Mesenchymal stem cell (in vitro differentiated cells and primary cell): ENCODE measurements around the gene VPS11.

ENCODE experiments used
- DNase-seq: peaks from one replicate; pipeline ENCODE4 v3.0.0-alpha.2; 2013
- H2AFZ ChIP-seq: one replicate; pipeline ENCODE4 v1.6.1; 2013; ENCODE audit warnings: low read depth, mild to moderate bottlenecking, control low read depth, inconsistent platforms, low read length, moderate library complexity
- H2AK5ac ChIP-seq: 2 replicates; pipeline ENCODE4 v1.6.1; 2013; ENCODE audit warnings: low read length, moderate library complexity, mild to moderate bottlenecking, inconsistent platforms; ENCODE audit not compliant: severe bottlenecking
- H2BK120ac ChIP-seq: one replicate; pipeline ENCODE4 v1.6.1; 2013; ENCODE audit warnings: low read depth, mild to moderate bottlenecking, inconsistent platforms, low read length, moderate library complexity
- H2BK12ac ChIP-seq, 2 experiments: one replicate each; pipeline ENCODE4 v1.6.1; 2013; ENCODE audit warnings: inconsistent platforms in 2 of 2, low read length in 2 of 2, mild to moderate bottlenecking in 2 of 2, moderate library complexity in 2 of 2, control low read depth in 1 of 2
- H2BK15ac ChIP-seq: one replicate; pipeline ENCODE4 v1.6.1; 2013; ENCODE audit warnings: mild to moderate bottlenecking, low read depth, inconsistent platforms; ENCODE audit not compliant: poor library complexity, severe bottlenecking
- H2BK5ac ChIP-seq: 2 replicates; pipeline ENCODE4 v1.6.1; 2013; ENCODE audit warnings: low read depth, mild to moderate bottlenecking, low read length, control low read depth, inconsistent platforms; ENCODE audit not compliant: poor library complexity, severe bottlenecking
- H3K14ac ChIP-seq, 2 experiments: one replicate each; pipeline ENCODE4 v1.6.1; 2013; ENCODE audit warnings: inconsistent platforms in 2 of 2, low read length in 2 of 2, control low read depth in 1 of 2, mild to moderate bottlenecking in 1 of 2, moderate library complexity in 1 of 2
- H3K18ac ChIP-seq, 2 experiments: one replicate each; pipeline ENCODE4 v1.6.1; 2013; ENCODE audit warnings: inconsistent platforms in 2 of 2, low read length in 2 of 2, control low read depth in 1 of 2, low read depth in 1 of 2, mild to moderate bottlenecking in 1 of 2
- H3K23ac ChIP-seq, 2 experiments: one replicate each; pipeline ENCODE4 v1.6.1; 2013; ENCODE audit warnings: inconsistent platforms in 2 of 2, low read length in 2 of 2, mild to moderate bottlenecking in 2 of 2, moderate library complexity in 2 of 2, control low read depth in 1 of 2
- H3K27ac ChIP-seq: 2 replicates; pipeline ENCODE4 v1.5.1; 2013; ENCODE audit warnings: mild to moderate bottlenecking, moderate library complexity, low read length, control low read depth, inconsistent platforms; ENCODE audit not compliant: poor library complexity, severe bottlenecking
- H3K27me3 ChIP-seq, 2 experiments: 2 replicates each; pipeline versions ENCODE4 v1.6.1 to v1.7.0; 2013; ENCODE audit warnings: low read length in 2 of 2, mild to moderate bottlenecking in 2 of 2, moderate library complexity in 2 of 2, control low read depth in 1 of 2, inconsistent platforms in 1 of 2; ENCODE audit not compliant: control insufficient read depth in 1 of 2, insufficient read depth in 1 of 2
- H3K36me3 ChIP-seq, 2 experiments: 2 replicates each; pipeline versions ENCODE4 v1.6.1 to v1.7.0; 2013; ENCODE audit warnings: low read length in 2 of 2, control low read depth in 1 of 2, inconsistent platforms in 1 of 2, low read depth in 1 of 2, mild to moderate bottlenecking in 1 of 2; ENCODE audit not compliant: insufficient read depth in 2 of 2, control insufficient read depth in 1 of 2
- H3K4ac ChIP-seq, 2 experiments: one replicate each; pipeline ENCODE4 v1.6.1; 2013; ENCODE audit warnings: inconsistent platforms in 2 of 2, low read length in 2 of 2, mild to moderate bottlenecking in 2 of 2, moderate library complexity in 2 of 2, control low read depth in 1 of 2, low read depth in 1 of 2
- H3K4me1 ChIP-seq: 2 replicates; pipeline ENCODE4 v1.6.1; 2013; ENCODE audit warnings: low read depth, low read length, control low read depth; ENCODE audit not compliant: control insufficient read depth, insufficient read depth
- H3K4me2 ChIP-seq: 2 replicates; pipeline ENCODE4 v1.6.1; 2013; ENCODE audit warnings: low read length, mild to moderate bottlenecking, inconsistent platforms; ENCODE audit not compliant: poor library complexity, severe bottlenecking
- H3K4me3 ChIP-seq, 2 experiments: 2 replicates each; pipeline versions ENCODE4 v1.5.1 to v1.7.0; 2013; ENCODE audit warnings: low read length in 2 of 2, mild to moderate bottlenecking in 2 of 2, control low read depth in 1 of 2, low read depth in 1 of 2; ENCODE audit not compliant: insufficient read depth in 1 of 2
- H3K79me1 ChIP-seq: replicated peaks from 2 replicates; pipeline ENCODE4 v1.6.1; 2013; ENCODE audit warnings: mild to moderate bottlenecking, control low read depth, low read length, inconsistent platforms; ENCODE audit not compliant: poor library complexity, severe bottlenecking
- H3K9ac ChIP-seq: 2 replicates; pipeline ENCODE4 v1.7.0; 2013; ENCODE audit warnings: mild to moderate bottlenecking, low read length, moderate library complexity
- H3K9me3 ChIP-seq: 2 replicates; pipeline ENCODE4 v1.7.0; 2013; ENCODE audit warnings: mild to moderate bottlenecking, low read length; ENCODE audit not compliant: control insufficient read depth
- H4K8ac ChIP-seq: one replicate; pipeline ENCODE4 v1.6.1; 2013; ENCODE audit warnings: inconsistent platforms, mild to moderate bottlenecking, low read length, moderate library complexity
- H4K91ac ChIP-seq: one replicate; pipeline ENCODE4 v1.6.1; 2013; ENCODE audit warnings: mild to moderate bottlenecking, low read length, inconsistent platforms
- WGBS: methylation state at CpG from one replicate; pipeline ENCODE4 v1.1.7; 2013; ENCODE audit warnings: mixed read lengths; 5-methylcytosine and 5-hydroxymethylcytosine counted together

The VPS11 gene

GRCh38 chr11:119092880-119093842 lies 25.5 kb downstream of the VPS11 start:
- Histone ChIP-seq H3K4me2 (peak overlapping the region; percentile 96), H3K18ac (no peak overlapping the region), H2BK5ac (no peak overlapping the region), H2BK12ac (no peak overlapping the region), H2AFZ (no peak overlapping the region), H3K27ac (peak overlapping the region; percentile 24), H3K36me3 (peaks cover 42 to 67% of the 10 kb centered on the region in 2 experiments), H3K14ac (no peak overlapping the region), H3K27me3 (no peaks in the 10 kb centered on the region), H4K91ac (no peak overlapping the region), H3K9me3 (no peaks in the 10 kb centered on the region), H3K4ac (peak overlapping the region in 1 of 2 experiments; percentile 1), H3K9ac (peak overlapping the region; percentile 89), H4K8ac (no peak overlapping the region), H2BK120ac (no peak overlapping the region), H3K4me1 (peaks cover 16% of the 10 kb centered on the region), H3K79me1 (peaks cover 12% of the 10 kb centered on the region), H3K23ac (peak overlapping the region in 1 of 2 experiments; percentile 48), H3K4me3 (peak overlapping the region in 1 of 2 experiments; percentile 94), H2AK5ac (no peak overlapping the region), H2BK15ac (no peak overlapping the region)
- DNase-seq, result peak; percentile 19
- 66% methylated on average over 12 of the region's 12 CpGs for WGBS

- H3K4me1 ChIP-seq, result peaks cover 16% of the 10 kb centered on the region
- H3K23ac ChIP-seq, result peak overlapping the region in 1 of 2 experiments; percentile 59
- H4K91ac ChIP-seq, result no peak overlapping the region
- H3K4ac ChIP-seq, result peak overlapping the region; percentile 12 to 18
- H3K4me3 ChIP-seq, result peak overlapping the region; percentile 85 to 94
- H3K79me1 ChIP-seq, result peaks cover 11% of the 10 kb centered on the region
- peak overlapping the region; percentile 89 for H3K9ac ChIP-seq
- H3K14ac ChIP-seq, result no peak overlapping the region
- no peak overlapping the region for H2BK12ac ChIP-seq
- H3K36me3 ChIP-seq, result peaks cover 43 to 67% of the 10 kb centered on the region in 2 experiments
- H4K8ac ChIP-seq, result no peak overlapping the region
- H3K27me3 ChIP-seq, result no peaks in the 10 kb centered on the region
- peak overlapping the region; percentile 45 for H3K27ac ChIP-seq
- DNase-seq, result peak; percentile 64
- WGBS, result 0% methylated on average over 70 of the region's 81 CpGs
- H2AFZ ChIP-seq, result no peak overlapping the region
- H3K4me2 ChIP-seq, result peak overlapping the region; percentile 96
- H2AK5ac ChIP-seq, result no peak overlapping the region
- no peak overlapping the region for H2BK5ac ChIP-seq
- no peaks in the 10 kb centered on the region for H3K9me3 ChIP-seq
- no peak overlapping the region for H2BK120ac ChIP-seq
- H3K18ac ChIP-seq, result peak overlapping the region; percentile 40 to 85
- no peak overlapping the region for H2BK15ac ChIP-seq
These were observed 26.6 kb downstream of the VPS11 start for GRCh38 chr11:119093942-119094815.

DNA sequence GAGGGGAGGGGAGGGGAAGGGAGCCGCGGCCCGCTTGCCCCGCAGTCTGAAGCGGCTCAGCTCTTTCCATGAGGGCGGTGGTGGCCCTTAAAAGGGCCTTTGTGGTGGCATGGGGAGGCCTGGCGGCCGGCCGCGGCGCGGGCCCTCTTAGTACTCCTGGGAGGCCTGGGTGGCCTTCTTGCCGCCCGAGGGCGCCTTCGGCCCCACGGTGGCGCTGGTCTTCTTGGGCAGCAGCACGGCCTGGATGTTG lies 27.1 kb downstream of the VPS11 start:
- Histone ChIP-seq H3K36me3 (peaks cover 38 to 64% of the 10 kb centered on the region in 2 experiments), H2BK12ac (no peak overlapping the region), H3K9ac (peak overlapping the region; percentile 89), H2AFZ (no peak overlapping the region), H3K4me1 (peaks cover 16% of the 10 kb centered on the region), H3K27ac (peak overlapping the region; percentile 54), H3K4me3 (peak overlapping the region; percentile 85 to 94), H3K27me3 (no peaks in the 10 kb centered on the region), H4K91ac (no peak overlapping the region), H3K79me1 (peaks cover 12% of the 10 kb centered on the region), H2AK5ac (no peak overlapping the region), H2BK5ac (no peak overlapping the region), H2BK120ac (no peak overlapping the region), H3K4me2 (peak overlapping the region; percentile 96), H3K4ac (peak overlapping the region; percentile 18 to 70), H3K14ac (peak overlapping the region in 1 of 2 experiments; percentile 98), H2BK15ac (no peak overlapping the region), H3K18ac (peak overlapping the region in 1 of 2 experiments; percentile 85), H3K23ac (no peak overlapping the region), H3K9me3 (no peaks in the 10 kb centered on the region), H4K8ac (no peak overlapping the region)
- DNase-seq, result peak; percentile 91
- WGBS, result 2% methylated on average over 13 of the region's 19 CpGs
